Esophagus muscularis mucosa (tissue), 4 donors: ENCODE measurements around the gene REX1BD. TPM values are rescaled to one million over a fixed set of nuclear protein-coding genes. Genes with fewer than 3 reads are reported as not detected.

Experiments used
- DNase-seq: peaks from one replicate; pipeline ENCODE4 v3.0.0-alpha.2; 2017; ENCODE audit errors: extremely low spot score
- H3K27ac ChIP-seq, 4 donors: fragments of 200-600 bp; sonication (generic); replicated peaks in 1 of 4; 1 replicate in 3 of 4; 2 replicates in 1 of 4; pipeline ENCODE4 v1.5.1; 2016 to 2019; ENCODE audit warnings: mild to moderate bottlenecking in 1 of 4
- H3K27me3 ChIP-seq, 4 donors: fragments of 200-600 bp; sonication (generic); one replicate each; pipeline versions ENCODE4 v1.5.1 to v1.6.0; 2016 to 2019
- H3K36me3 ChIP-seq, 4 donors: fragments of 200-600 bp; sonication (generic); one replicate each; pipeline ENCODE4 v1.5.1; 2016 to 2019
- H3K4me1 ChIP-seq, 4 donors: fragments of 200-600 bp; sonication (generic); one replicate each; pipeline ENCODE4 v1.5.1; 2016 to 2019
- H3K4me3 ChIP-seq, 4 donors: fragments of 200-600 bp; sonication (generic); 1 replicate in 2 of 4; 2 replicates in 2 of 4; pipeline ENCODE4 v1.5.1; 2016 to 2019; ENCODE audit warnings: mild to moderate bottlenecking in 4 of 4, moderate library complexity in 1 of 4
- H3K9me3 ChIP-seq, 4 donors: fragments of 200-600 bp; sonication (generic); 1 replicate in 3 of 4; 2 replicates in 1 of 4; pipeline ENCODE4 v1.5.1; 2016 to 2019
- EP300 ChIP-seq: sonication (generic); formaldehyde crosslinking; IDR thresholded peaks from one replicate; pipeline ENCODE4 v1.6.1; 2017; ENCODE audit warnings: antibody characterized with exemption
- POLR2A ChIP-seq: fragments of 450-650 bp; IDR thresholded peaks from one replicate; pipeline ENCODE4 v1.6.1; 2017; ENCODE audit warnings: antibody characterized with exemption, moderate library complexity, mild to moderate bottlenecking, low read depth
- POLR2AphosphoS5 ChIP-seq, 2 donors: sonication (generic); formaldehyde crosslinking; IDR thresholded peaks; one replicate each; pipeline ENCODE4 v1.6.1; 2017; ENCODE audit warnings: antibody characterized with exemption in 2 of 2
- WGBS: methylation state at CpG from one replicate; pipeline ENCODE4 v1.1.5; 2018; 5-methylcytosine and 5-hydroxymethylcytosine counted together
- intact Hi-C: fragments of 100-400 bp; cut with DNase I; formaldehyde crosslinking; loops from one replicate; pipeline ENCODE4 v1.15.1; 2023
- total RNA-seq, 4 donors: library from RNA; depleted of rRNA; stranded (reverse); fragments of >200 nt; gene quantifications; one replicate each; pipeline versions ENCODE4 v1.1.0 to v1.2.1, GENCODE V29; 2016
- TF ChIP-seq, protein P1 (sequence below), 3 experiments: fragments of 200-600 bp in 2 of 3; fragments of 450-650 bp in 1 of 3; sonication (generic) in 2 of 3; IDR thresholded peaks; one replicate each; pipeline ENCODE4 v1.5.1; 2017 to 2019; ENCODE audit warnings: antibody characterized with exemption in 3 of 3, mild to moderate bottlenecking in 2 of 3, moderate library complexity in 1 of 3

Gene REX1BD
- total RNA-seq, 4 donors from 2014 or later = 56.1 to 77.7 (median 67.0) TPM

GRCh38 chr19:18541992-18542940, 46.3 kb upstream of the REX1BD start:
- no peaks in the 10 kb centered on the region for H3K27me3 ChIP-seq
- peak overlapping the region; percentile 78 to 95 (median 86) for H3K4me3 ChIP-seq
- peak overlapping the region; percentile 93 to 96 (median 94) for H3K27ac ChIP-seq
- TF ChIP-seq, protein P1, sequence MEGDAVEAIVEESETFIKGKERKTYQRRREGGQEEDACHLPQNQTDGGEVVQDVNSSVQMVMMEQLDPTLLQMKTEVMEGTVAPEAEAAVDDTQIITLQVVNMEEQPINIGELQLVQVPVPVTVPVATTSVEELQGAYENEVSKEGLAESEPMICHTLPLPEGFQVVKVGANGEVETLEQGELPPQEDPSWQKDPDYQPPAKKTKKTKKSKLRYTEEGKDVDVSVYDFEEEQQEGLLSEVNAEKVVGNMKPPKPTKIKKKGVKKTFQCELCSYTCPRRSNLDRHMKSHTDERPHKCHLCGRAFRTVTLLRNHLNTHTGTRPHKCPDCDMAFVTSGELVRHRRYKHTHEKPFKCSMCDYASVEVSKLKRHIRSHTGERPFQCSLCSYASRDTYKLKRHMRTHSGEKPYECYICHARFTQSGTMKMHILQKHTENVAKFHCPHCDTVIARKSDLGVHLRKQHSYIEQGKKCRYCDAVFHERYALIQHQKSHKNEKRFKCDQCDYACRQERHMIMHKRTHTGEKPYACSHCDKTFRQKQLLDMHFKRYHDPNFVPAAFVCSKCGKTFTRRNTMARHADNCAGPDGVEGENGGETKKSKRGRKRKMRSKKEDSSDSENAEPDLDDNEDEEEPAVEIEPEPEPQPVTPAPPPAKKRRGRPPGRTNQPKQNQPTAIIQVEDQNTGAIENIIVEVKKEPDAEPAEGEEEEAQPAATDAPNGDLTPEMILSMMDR (IDR thresholded peaks at IDR 0.05) = no peak
- TF ChIP-seq POLR2A (no peak), POLR2AphosphoS5 (IDR thresholded peaks at IDR 0.05) (no peak), EP300 (no peak)
- intact Hi-C loops = no loop called here
- no peaks in the 10 kb centered on the region for H3K9me3 ChIP-seq
- WGBS = 23% methylated on average over 11 of the region's 11 CpGs
- no peak for DNase-seq
- peaks cover 13 to 25% (median 24%) of the 10 kb centered on the region in 4 donors for H3K4me1 ChIP-seq
- peaks cover 20 to 42% (median 41%) of the 10 kb centered on the region in 4 donors for H3K36me3 ChIP-seq

DNA sequence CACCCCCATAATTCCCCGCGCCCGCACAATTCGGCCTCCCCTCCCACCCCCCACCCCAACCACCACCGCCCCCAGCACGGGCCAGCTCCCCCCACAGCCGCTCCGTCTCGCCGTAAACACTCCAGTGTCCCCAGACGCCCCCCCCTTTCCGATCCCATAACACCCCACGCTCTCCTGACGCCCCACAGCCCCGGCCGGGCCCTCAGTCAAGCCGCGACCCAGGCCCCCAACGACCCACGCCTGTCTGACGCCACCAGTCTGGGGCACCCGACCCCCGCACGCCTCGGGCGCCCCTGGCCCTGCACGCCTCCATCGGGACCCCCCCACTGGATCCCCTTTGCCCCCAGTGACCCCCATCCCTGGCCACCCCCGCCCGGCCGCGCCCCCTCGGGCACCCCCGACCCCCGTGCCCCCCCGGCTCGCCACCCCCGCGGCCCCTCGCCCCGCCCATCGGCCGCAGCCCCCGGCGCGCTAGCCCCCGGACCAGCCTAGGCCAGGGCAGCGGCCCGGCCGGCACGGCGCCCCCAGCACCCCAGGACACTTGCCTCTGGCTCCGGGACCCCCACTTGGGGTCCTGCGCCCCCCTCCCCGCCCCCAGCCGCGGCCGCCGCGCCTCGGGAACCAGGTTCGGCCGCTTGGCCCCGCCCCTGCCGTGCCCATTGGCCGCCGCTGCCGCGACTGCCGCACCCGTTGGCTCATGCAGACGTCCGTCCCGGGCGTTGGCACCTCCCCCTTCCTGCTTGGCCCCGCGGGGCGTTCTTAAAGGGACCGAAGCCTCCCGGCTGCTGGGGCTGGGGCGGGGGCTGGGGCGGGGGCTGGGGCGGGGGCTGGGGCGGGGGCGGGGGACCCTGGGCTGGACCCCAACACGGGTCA, 45.4 kb upstream of the REX1BD start, which contains the start of gene FKBP8:
Gene FKBP8 (minus strand): TSS at position 633 of the 873 bp plus-strand sequence. CDS start 1,603 bp downstream, outside the sequence.
- under 1% methylated on average over 22 of the region's 86 CpGs for WGBS
- Histone ChIP-seq H3K4me3 (peak within 1 kb of the TSS; percentile 78 to 95 (median 86)), H3K4me1 (peaks cover 13 to 25% (median 24%) of the 10 kb centered on the region in 4 donors), H3K36me3 (peaks cover 17 to 33% (median 32%) of the 10 kb centered on the region in 4 donors), H3K9me3 (no peaks in the 10 kb centered on the region), H3K27ac (peak within 1 kb of the TSS; percentile 93 to 96 (median 94)), H3K27me3 (no peaks in the 10 kb centered on the region)
- TF ChIP-seq, protein P1 (IDR thresholded peaks at IDR 0.05) = no peak
- no peak for TF ChIP-seq EP300
- TF ChIP-seq POLR2AphosphoS5 (IDR thresholded peaks at IDR 0.05) = peak; percentile 46 to 74
- DNase-seq = peak; percentile 97
- intact Hi-C loops = no loop called here

GRCh38 chr19:18543814-18544475, 44.7 kb upstream of the REX1BD start:
- Histone ChIP-seq H3K27ac (peak overlapping the region; percentile 93 to 96 (median 94)), H3K9me3 (no peaks in the 10 kb centered on the region), H3K4me3 (peak overlapping the region; percentile 78 to 95 (median 86)), H3K27me3 (no peaks in the 10 kb centered on the region), H3K36me3 (peaks cover 15 to 28% (median 27%) of the 10 kb centered on the region in 4 donors), H3K4me1 (peaks cover 13 to 25% (median 24%) of the 10 kb centered on the region in 4 donors)
- DNase-seq = no peak
- TF ChIP-seq POLR2A (no peak), EP300 (no peak), POLR2AphosphoS5 (IDR thresholded peaks at IDR 0.05) (peak; percentile 2 to 10)
- 18% methylated on average over 6 of the region's 12 CpGs for WGBS
- intact Hi-C loops = no loop called here

GRCh38 chr19:18551631-18552030, 37.0 kb upstream of the REX1BD start:
- Histone ChIP-seq H3K4me1 (no peaks in the 10 kb centered on the region), H3K36me3 (no peaks in the 10 kb centered on the region), H3K27ac (no peak overlapping the region), H3K4me3 (no peak overlapping the region), H3K27me3 (no peaks in the 10 kb centered on the region), H3K9me3 (no peaks in the 10 kb centered on the region)
- 68% methylated on average over 6 of the region's 6 CpGs for WGBS
- intact Hi-C loops = no loop called here
- no peak for DNase-seq
- TF ChIP-seq, protein P1 (IDR thresholded peaks at IDR 0.05) = no peak
- TF ChIP-seq POLR2A = no peak
- no peak for TF ChIP-seq POLR2AphosphoS5 (IDR thresholded peaks at IDR 0.05)
- TF ChIP-seq EP300 = no peak
